Progenitor cell of endocrine pancreas (in vitro differentiated cells): ENCODE measurements around the gene TAX1BP1. TPM values are rescaled to one million over a fixed set of nuclear protein-coding genes. Genes with fewer than 3 reads are reported as not detected.
A peak's percentile ranks its signal among the peaks of the same experiment; 100 is the strongest.

Experiments used
- DNase-seq: peaks from one replicate; pipeline ENCODE4 v3.0.0; 2021; ENCODE audit warnings: low spot score; ENCODE audit not compliant: unreplicated experiment
- H3K27ac Mint-ChIP-seq: 2 replicates; pipeline ENCODE4 v1.8.0; 2021; ENCODE audit warnings: mild to moderate bottlenecking, moderate library complexity, mixed read lengths
- H3K27me3 Mint-ChIP-seq: 2 replicates; pipeline ENCODE4 v1.8.0; 2021; ENCODE audit warnings: mixed read lengths
- H3K36me3 Mint-ChIP-seq: 2 replicates; pipeline ENCODE4 v1.8.0; 2022; ENCODE audit warnings: mixed read lengths; ENCODE audit not compliant: insufficient read depth
- H3K4me1 Mint-ChIP-seq: 2 replicates; pipeline ENCODE4 v1.8.0; 2021; ENCODE audit warnings: low read depth, mixed read lengths
- H3K4me3 Mint-ChIP-seq: 2 replicates; pipeline ENCODE4 v1.8.0; 2021; ENCODE audit warnings: low read depth, mild to moderate bottlenecking, moderate library complexity, mixed read lengths
- H3K9me3 Mint-ChIP-seq: 2 replicates; pipeline ENCODE4 v1.8.0; 2021; ENCODE audit warnings: low read depth, mixed read lengths
- total RNA-seq: library from RNA; stranded (reverse); gene quantifications from 2 replicates; pipeline ENCODE4 v1.2.1, GENCODE V29; 2021
- TF ChIP-seq, protein P1 (sequence below): fragments of 200-600 bp; sonication (generic); IDR thresholded peaks from one replicate; pipeline ENCODE4 v1.5.0; 2021; ENCODE audit warnings: antibody characterized with exemption, mild to moderate bottlenecking; ENCODE audit not compliant: unreplicated experiment

Gene TAX1BP1
- total RNA-seq, 1 donor from 2014 or later: 101 TPM

- TF ChIP-seq, protein P1, sequence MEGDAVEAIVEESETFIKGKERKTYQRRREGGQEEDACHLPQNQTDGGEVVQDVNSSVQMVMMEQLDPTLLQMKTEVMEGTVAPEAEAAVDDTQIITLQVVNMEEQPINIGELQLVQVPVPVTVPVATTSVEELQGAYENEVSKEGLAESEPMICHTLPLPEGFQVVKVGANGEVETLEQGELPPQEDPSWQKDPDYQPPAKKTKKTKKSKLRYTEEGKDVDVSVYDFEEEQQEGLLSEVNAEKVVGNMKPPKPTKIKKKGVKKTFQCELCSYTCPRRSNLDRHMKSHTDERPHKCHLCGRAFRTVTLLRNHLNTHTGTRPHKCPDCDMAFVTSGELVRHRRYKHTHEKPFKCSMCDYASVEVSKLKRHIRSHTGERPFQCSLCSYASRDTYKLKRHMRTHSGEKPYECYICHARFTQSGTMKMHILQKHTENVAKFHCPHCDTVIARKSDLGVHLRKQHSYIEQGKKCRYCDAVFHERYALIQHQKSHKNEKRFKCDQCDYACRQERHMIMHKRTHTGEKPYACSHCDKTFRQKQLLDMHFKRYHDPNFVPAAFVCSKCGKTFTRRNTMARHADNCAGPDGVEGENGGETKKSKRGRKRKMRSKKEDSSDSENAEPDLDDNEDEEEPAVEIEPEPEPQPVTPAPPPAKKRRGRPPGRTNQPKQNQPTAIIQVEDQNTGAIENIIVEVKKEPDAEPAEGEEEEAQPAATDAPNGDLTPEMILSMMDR: no peak
- DNase-seq: no peak
- no peaks in the 10 kb centered on the region for H3K36me3 Mint-ChIP-seq
- no peak overlapping the region for H3K4me3 Mint-ChIP-seq
- H3K27me3 Mint-ChIP-seq: no peaks in the 10 kb centered on the region
- H3K9me3 Mint-ChIP-seq: no peaks in the 10 kb centered on the region
- no peak overlapping the region for H3K27ac Mint-ChIP-seq
- peaks cover 14% of the 10 kb centered on the region for H3K4me1 Mint-ChIP-seq
These were observed 12.9 kb upstream of the TAX1BP1 start for GRCh38 chr7:27727058-27727457.

DNA sequence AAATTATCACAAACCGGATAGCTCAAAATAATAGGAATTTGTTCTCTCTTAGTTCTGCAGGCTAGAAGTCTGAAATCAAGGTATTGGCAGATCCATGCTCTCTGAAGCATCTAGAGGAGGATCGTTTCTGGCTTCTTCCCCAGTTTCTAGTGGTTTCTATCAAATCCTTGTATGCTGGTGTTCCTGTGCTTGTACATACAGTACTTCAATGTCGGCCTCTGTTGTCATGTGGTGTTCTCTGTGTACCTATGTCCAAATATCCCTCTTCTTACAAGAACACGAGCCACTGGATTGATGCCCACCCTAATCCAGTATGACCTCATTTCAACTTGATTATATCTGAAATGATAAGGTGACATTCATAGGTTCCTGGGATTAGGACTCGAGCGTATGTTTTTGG is 9.8 kb upstream of the TAX1BP1 start:
- H3K36me3 Mint-ChIP-seq: no peaks in the 10 kb centered on the region
- no peaks in the 10 kb centered on the region for H3K9me3 Mint-ChIP-seq
- peaks cover 34% of the 10 kb centered on the region for H3K4me1 Mint-ChIP-seq
- TF ChIP-seq, protein P1: no peak
- no peak overlapping the region for H3K4me3 Mint-ChIP-seq
- no peaks in the 10 kb centered on the region for H3K27me3 Mint-ChIP-seq
- DNase-seq: no peak
- H3K27ac Mint-ChIP-seq: no peak overlapping the region

- TF ChIP-seq, protein P1: no peak
- Mint-ChIP-seq H3K27ac (peak overlapping the region; percentile 76), H3K4me3 (peak overlapping the region; percentile 9), H3K4me1 (peaks cover 61% of the 10 kb centered on the region), H3K27me3 (no peaks in the 10 kb centered on the region), H3K36me3 (no peaks in the 10 kb centered on the region), H3K9me3 (no peaks in the 10 kb centered on the region)
- DNase-seq: no peak
These were observed 5.4 kb upstream of the TAX1BP1 start for GRCh38 chr7:27734583-27734982.

- Mint-ChIP-seq H3K9me3 (no peaks in the 10 kb centered on the region), H3K36me3 (no peaks in the 10 kb centered on the region), H3K4me1 (peaks cover 55% of the 10 kb centered on the region), H3K27me3 (no peaks in the 10 kb centered on the region), H3K4me3 (no peak overlapping the region), H3K27ac (peak overlapping the region; percentile 91)
- TF ChIP-seq, protein P1: no peak
- no peak for DNase-seq
These were observed 4.8 kb upstream of the TAX1BP1 start for GRCh38 chr7:27735165-27735564.

- no peak for DNase-seq
- Mint-ChIP-seq H3K4me1 (peaks cover 52% of the 10 kb centered on the region), H3K9me3 (no peaks in the 10 kb centered on the region), H3K27me3 (no peaks in the 10 kb centered on the region), H3K27ac (peak overlapping the region; percentile 91), H3K4me3 (peak overlapping the region; percentile 19), H3K36me3 (no peaks in the 10 kb centered on the region)
- TF ChIP-seq, protein P1: no peak
These were observed 4.1 kb upstream of the TAX1BP1 start for GRCh38 chr7:27735831-27736230.
